ENCODE results near the gene NLGN4Y. TPM values are rescaled to one million over a fixed set of nuclear protein-coding genes. Genes with fewer than 3 reads are reported as not detected.

The NLGN4Y gene
- total RNA-seq, 2 donors from 2014 or later: not detected

DNA sequence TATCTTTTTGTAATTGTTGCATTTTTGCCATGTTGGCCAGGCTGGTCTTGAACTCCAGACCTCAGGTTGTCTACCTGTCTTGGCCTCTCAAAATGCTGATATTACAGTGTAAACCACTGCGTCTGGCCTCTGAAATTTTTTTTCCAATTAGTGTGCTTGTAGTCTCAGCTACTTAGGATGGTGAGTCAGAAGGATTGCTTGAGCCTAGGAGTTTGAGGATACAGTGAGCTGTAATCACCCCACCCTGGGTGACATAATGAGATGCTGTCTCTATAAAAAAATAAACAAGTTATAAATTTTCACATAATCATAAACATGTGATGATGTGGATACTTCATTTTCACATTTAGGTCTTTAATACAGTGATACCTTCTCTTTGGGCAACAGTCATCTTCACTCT lies 154.9 kb downstream of the NLGN4Y start:
- TF ChIP-seq, protein P1, sequence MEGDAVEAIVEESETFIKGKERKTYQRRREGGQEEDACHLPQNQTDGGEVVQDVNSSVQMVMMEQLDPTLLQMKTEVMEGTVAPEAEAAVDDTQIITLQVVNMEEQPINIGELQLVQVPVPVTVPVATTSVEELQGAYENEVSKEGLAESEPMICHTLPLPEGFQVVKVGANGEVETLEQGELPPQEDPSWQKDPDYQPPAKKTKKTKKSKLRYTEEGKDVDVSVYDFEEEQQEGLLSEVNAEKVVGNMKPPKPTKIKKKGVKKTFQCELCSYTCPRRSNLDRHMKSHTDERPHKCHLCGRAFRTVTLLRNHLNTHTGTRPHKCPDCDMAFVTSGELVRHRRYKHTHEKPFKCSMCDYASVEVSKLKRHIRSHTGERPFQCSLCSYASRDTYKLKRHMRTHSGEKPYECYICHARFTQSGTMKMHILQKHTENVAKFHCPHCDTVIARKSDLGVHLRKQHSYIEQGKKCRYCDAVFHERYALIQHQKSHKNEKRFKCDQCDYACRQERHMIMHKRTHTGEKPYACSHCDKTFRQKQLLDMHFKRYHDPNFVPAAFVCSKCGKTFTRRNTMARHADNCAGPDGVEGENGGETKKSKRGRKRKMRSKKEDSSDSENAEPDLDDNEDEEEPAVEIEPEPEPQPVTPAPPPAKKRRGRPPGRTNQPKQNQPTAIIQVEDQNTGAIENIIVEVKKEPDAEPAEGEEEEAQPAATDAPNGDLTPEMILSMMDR (IDR thresholded peaks at IDR 0.05): no peak
- no peak for TF ChIP-seq POLR2A (IDR thresholded peaks at IDR 0.05)
- H3K36me3 ChIP-seq (replicated peaks in 1 of 2; ENCODE audit: insufficient read depth in 1 of 2, low read depth in 2 of 2): no peaks in the 10 kb centered on the region
- no peak overlapping the region for H3K4me3 ChIP-seq
- WGBS, 2 donors: 60 to 64% methylated on average over 1 of the region's 1 CpG
- intact Hi-C loops (cut with DNase I): no loop called here
- no peak overlapping the region for H3K27ac ChIP-seq
- DNase-seq (no peak), ATAC-seq (no peak)
- no peaks in the 10 kb centered on the region for H3K4me1 ChIP-seq
- H3K9me3 ChIP-seq: no peaks in the 10 kb centered on the region
- H3K27me3 ChIP-seq: no peaks in the 10 kb centered on the region

DNA sequence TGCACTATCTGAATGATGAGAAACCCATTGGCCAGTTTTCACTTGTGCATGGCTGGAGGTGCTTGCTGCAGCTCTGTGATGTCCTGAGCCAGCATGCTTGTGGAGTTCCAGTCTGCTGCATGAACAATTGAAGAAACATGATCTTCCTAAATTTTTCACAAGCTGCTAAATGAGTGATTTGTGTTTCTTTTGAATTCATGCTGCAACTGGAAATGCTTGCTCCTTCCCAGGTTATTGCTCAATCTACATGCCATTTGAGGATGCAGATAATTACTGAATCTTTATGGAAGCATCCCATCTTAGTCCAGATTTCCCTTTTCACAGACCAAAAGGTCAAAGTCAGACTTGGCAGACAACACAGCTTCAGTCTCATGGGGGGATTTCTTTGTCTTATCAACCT lies 170.2 kb downstream of the NLGN4Y start:
- intact Hi-C loops (cut with DNase I): no loop called here
- H3K27ac ChIP-seq: no peak overlapping the region
- no peaks in the 10 kb centered on the region for H3K9me3 ChIP-seq
- ATAC-seq (no peak), DNase-seq (no peak)
- TF ChIP-seq, protein P1 (IDR thresholded peaks at IDR 0.05): no peak
- H3K27me3 ChIP-seq: no peaks in the 10 kb centered on the region
- no peaks in the 10 kb centered on the region for H3K4me1 ChIP-seq
- no peak overlapping the region for H3K4me3 ChIP-seq
- no peaks in the 10 kb centered on the region for H3K36me3 ChIP-seq (replicated peaks in 1 of 2; ENCODE audit: insufficient read depth in 1 of 2, low read depth in 2 of 2)

DNA sequence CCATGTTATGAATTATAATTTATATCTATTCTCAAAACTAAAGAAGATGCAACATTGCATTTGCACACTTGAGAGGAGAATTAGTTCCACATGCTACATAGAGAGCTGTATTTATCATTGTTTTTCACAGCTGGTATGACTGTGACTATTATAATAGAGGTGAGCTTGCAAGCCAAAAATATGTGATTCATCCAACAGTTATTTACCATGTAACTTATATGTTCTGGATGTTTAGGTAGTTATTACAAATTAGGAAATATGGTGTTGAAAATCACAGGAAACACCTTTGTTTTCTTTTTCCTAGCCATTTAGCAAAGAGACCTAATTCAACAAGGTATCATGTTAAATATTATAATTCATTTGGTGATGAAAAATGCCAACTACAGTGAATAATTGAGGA lies 183.8 kb downstream of the NLGN4Y start:
- no peak overlapping the region for H3K4me3 ChIP-seq
- H3K9me3 ChIP-seq: no peaks in the 10 kb centered on the region
- no peaks in the 10 kb centered on the region for H3K4me1 ChIP-seq
- intact Hi-C loops (cut with DNase I): no loop called here
- TF ChIP-seq, protein P1 (IDR thresholded peaks at IDR 0.05): no peak
- DNase-seq (no peak), ATAC-seq (no peak)
- no peaks in the 10 kb centered on the region for H3K27me3 ChIP-seq
- H3K36me3 ChIP-seq (replicated peaks in 1 of 2; ENCODE audit: insufficient read depth in 1 of 2, low read depth in 2 of 2): no peaks in the 10 kb centered on the region
- H3K27ac ChIP-seq: no peak overlapping the region

DNA sequence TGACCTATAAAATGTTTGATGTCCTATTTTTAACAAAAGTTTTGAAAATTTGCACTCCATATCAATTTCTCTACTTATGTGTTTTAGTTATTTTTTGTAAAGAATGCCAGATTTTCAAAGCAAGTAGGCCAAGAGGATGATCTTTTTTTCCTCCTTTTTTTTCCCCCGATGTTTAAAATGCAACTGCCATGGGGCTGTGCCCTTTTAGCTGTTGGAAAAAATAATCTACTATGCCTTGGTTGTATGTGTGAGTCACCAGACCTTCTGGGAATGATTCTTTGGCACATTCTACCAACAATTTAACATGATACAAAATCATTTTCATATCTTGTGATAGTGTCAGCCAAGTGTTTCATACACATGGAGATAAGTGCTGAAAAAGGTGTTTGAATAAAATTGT lies 217.3 kb downstream of the NLGN4Y start:
- DNase-seq (no peak), ATAC-seq (no peak)
- TF ChIP-seq POLR2A (IDR thresholded peaks at IDR 0.05): no peak
- TF ChIP-seq, protein P1 (IDR thresholded peaks at IDR 0.05): no peak
- Histone ChIP-seq H3K27me3 (no peaks in the 10 kb centered on the region), H3K27ac (no peak overlapping the region), H3K36me3 (replicated peaks in 1 of 2; ENCODE audit: insufficient read depth in 1 of 2, low read depth in 2 of 2) (no peaks in the 10 kb centered on the region), H3K4me3 (no peak overlapping the region), H3K9me3 (no peaks in the 10 kb centered on the region), H3K4me1 (no peaks in the 10 kb centered on the region)
- 20 to 63% methylated on average over 1 of the region's 1 CpG for WGBS, 2 donors
- intact Hi-C loops (cut with DNase I): no loop called here

DNA sequence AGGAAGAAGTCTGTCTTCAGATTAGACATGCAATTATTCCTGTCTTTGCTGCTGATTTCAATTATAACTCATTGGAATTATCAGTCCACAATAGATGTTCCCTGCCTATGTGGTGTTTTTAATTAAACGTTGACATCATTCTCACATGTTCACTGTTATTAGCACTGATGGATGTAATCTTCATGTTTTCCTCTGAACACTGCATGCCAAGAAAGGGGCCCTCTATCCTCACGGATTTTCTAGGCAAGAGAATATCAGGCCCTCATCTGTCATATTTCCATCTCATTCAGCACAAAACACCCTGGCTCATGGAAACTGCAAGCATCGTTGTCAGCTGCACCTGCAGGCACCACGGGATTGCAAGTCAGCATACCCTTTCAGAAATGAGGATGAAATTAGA lies 224.0 kb downstream of the NLGN4Y start:
- intact Hi-C loops (cut with DNase I): no loop called here
- Histone ChIP-seq H3K27ac (no peak overlapping the region), H3K27me3 (no peaks in the 10 kb centered on the region), H3K4me3 (no peak overlapping the region), H3K36me3 (replicated peaks in 1 of 2; ENCODE audit: insufficient read depth in 1 of 2, low read depth in 2 of 2) (no peaks in the 10 kb centered on the region), H3K9me3 (no peaks in the 10 kb centered on the region), H3K4me1 (no peaks in the 10 kb centered on the region)
- ATAC-seq: no peak
- DNase-seq: no peak
- WGBS, 2 donors: 61 to 63% methylated on average over 4 of the region's 4 CpGs
- TF ChIP-seq, protein P1 (IDR thresholded peaks at IDR 0.05): no peak
- TF ChIP-seq POLR2A (IDR thresholded peaks at IDR 0.05): no peak
